ENCODE measurements around the gene DNM2. TPM values are rescaled to one million over a fixed set of nuclear protein-coding genes. Genes with fewer than 3 reads are reported as not detected.

Gene DNM2
- total RNA-seq, 3 donors from 2014 or later = 83.1 to 98.6 (median 84.5) TPM

DNA sequence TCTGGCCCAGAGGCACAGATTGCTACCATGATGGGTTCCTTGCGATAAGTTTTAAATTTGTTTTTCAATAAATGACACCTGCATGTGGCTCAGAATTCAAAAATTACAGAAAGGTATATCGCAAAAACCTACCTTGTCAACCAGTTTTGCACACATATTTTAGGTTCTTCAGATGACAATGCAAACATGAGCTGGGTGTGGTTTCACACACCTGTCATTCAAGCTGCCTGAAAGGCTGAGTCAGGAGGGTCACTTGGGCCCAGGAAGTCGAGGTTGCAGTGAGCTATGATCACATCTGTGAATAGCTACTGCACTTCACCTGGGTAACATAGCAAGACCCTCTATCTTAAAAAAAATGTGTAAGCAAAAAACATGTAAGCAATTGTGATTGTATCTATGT is 56.1 kb downstream of the DNM2 start:
- intact Hi-C loops (cut with DNase I; ENCODE audit: low total_unique reads) = no loop called here
- TF ChIP-seq POLR2A (IDR thresholded peaks at IDR 0.05) (no peak), POLR2AphosphoS5 (IDR thresholded peaks at IDR 0.05) (no peak)
- TF ChIP-seq, protein P1, sequence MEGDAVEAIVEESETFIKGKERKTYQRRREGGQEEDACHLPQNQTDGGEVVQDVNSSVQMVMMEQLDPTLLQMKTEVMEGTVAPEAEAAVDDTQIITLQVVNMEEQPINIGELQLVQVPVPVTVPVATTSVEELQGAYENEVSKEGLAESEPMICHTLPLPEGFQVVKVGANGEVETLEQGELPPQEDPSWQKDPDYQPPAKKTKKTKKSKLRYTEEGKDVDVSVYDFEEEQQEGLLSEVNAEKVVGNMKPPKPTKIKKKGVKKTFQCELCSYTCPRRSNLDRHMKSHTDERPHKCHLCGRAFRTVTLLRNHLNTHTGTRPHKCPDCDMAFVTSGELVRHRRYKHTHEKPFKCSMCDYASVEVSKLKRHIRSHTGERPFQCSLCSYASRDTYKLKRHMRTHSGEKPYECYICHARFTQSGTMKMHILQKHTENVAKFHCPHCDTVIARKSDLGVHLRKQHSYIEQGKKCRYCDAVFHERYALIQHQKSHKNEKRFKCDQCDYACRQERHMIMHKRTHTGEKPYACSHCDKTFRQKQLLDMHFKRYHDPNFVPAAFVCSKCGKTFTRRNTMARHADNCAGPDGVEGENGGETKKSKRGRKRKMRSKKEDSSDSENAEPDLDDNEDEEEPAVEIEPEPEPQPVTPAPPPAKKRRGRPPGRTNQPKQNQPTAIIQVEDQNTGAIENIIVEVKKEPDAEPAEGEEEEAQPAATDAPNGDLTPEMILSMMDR (IDR thresholded peaks at IDR 0.05) = no peak
- Histone ChIP-seq H3K4me1 (peaks cover 0 to 4% of the 10 kb centered on the region in 2 donors), H3K9me3 (no peaks in the 10 kb centered on the region), H3K27ac (no peak overlapping the region), H3K4me3 (no peak overlapping the region), H3K36me3 (peaks cover 9% of the 10 kb centered on the region), H3K27me3 (no peaks in the 10 kb centered on the region)
- no peak for DNase-seq (ENCODE audit: low spot score in 2 of 2)

DNA sequence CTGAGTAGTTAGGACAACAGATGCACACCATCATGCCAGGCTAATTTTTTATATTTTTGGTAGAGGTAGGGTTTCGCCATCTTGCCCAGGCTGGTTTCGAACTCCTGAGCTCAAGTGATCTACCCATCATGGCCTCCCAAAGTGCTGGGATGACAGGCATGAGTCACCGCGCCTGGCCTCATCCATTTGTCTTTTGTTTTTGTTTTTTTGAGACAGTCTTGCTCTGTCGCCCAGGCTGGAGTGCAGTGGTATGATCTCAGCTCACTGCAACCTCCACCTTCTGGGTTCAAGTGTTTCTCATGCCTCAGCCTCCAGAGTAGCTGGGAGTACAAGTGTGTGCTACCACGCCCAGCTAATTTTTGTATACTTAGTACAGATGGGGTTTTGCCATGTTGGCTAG is 57.0 kb downstream of the DNM2 start:
- H3K4me3 ChIP-seq = no peak overlapping the region
- TF ChIP-seq, protein P1 (IDR thresholded peaks at IDR 0.05) = no peak
- H3K36me3 ChIP-seq = peaks cover 9% of the 10 kb centered on the region
- peaks cover 0 to 4% of the 10 kb centered on the region in 2 donors for H3K4me1 ChIP-seq
- no peaks in the 10 kb centered on the region for H3K27me3 ChIP-seq
- DNase-seq (ENCODE audit: low spot score in 2 of 2) = no peak
- no peaks in the 10 kb centered on the region for H3K9me3 ChIP-seq
- intact Hi-C loops (cut with DNase I; ENCODE audit: low total_unique reads) = no loop called here
- H3K27ac ChIP-seq = no peak overlapping the region

DNA sequence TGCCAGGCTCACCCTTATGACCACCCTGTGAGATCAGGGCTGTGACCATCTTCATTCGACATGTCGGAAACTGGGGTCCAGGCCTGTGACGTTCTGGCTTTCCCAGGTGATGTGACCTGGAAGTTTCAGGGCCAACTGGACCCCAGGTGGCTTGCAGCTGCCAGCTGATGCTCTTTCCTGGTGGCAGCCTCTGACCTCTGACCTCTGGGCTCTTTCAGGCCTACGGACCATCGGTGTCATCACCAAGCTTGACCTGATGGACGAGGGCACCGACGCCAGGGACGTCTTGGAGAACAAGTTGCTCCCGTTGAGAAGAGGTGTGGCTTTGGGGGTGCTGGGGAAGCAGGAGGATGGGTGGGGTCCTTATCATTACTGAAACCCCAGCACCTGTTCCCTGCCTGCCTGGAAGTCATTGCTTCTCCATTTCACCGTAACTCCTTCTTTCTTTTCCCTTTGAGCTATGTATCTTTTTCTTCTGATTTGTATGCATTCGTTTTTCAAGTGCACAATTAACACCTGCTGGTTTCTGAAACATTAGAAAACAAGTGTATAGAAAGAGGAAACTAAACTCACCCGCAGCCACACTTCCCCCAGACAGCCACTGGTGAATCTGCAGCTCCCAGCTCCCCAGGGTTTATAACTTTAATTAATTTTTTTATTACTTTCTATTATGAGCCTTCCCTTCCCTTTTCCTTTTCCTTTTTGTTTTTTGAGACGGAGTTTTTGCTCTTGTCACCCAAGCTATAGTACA is 59.2 kb downstream of the DNM2 start:
- TF ChIP-seq, protein P1 (IDR thresholded peaks at IDR 0.05) = no peak
- TF ChIP-seq POLR2AphosphoS5 (IDR thresholded peaks at IDR 0.05) (no peak), POLR2A (IDR thresholded peaks at IDR 0.05) (no peak)
- intact Hi-C loops (cut with DNase I; ENCODE audit: low total_unique reads) = no loop called here
- Histone ChIP-seq H3K27ac (no peak overlapping the region), H3K4me3 (no peak overlapping the region), H3K9me3 (no peaks in the 10 kb centered on the region), H3K4me1 (no peaks in the 10 kb centered on the region), H3K36me3 (peaks cover 13% of the 10 kb centered on the region), H3K27me3 (no peaks in the 10 kb centered on the region)
- no peak for DNase-seq (ENCODE audit: low spot score in 2 of 2)

DNA sequence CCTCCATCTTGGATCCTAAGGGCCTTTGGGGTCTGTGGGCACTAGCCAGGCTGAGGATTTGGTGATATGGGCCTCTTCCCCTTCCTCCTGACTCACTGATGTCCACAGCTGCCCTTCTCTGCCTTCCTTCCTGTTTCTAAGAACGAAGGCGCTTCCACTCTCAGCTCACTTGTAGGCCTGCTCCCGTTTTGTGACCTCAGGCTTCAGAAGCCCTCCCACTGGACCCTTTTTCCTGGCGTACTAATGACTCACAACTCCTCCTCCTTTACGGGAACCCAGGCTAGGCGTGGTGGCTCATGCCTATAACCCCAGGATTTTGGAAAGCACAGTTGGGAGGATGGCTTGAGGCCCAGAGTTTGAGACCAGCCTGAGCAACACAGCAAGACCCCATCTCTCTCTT is 62.5 kb downstream of the DNM2 start:
- H3K36me3 ChIP-seq = peaks cover 18% of the 10 kb centered on the region
- intact Hi-C loops (cut with DNase I; ENCODE audit: low total_unique reads) = no loop called here

DNA sequence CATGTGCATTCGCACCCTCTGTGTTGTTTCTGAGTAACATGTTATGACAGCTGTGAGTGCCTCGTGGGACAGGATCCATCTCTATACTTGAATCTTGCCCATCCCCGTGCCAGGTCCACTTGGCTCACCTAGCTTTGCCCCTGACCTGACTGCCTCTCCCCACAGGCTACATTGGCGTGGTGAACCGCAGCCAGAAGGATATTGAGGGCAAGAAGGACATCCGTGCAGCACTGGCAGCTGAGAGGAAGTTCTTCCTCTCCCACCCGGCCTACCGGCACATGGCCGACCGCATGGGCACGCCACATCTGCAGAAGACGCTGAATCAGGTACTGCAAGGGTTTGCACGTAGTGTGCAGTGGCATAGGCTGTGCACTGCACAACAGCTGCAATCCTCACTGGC is 64.9 kb downstream of the DNM2 start:
- H3K36me3 ChIP-seq = peaks cover 18% of the 10 kb centered on the region
- no peaks in the 10 kb centered on the region for H3K4me1 ChIP-seq
- H3K27me3 ChIP-seq = no peaks in the 10 kb centered on the region
- no peak overlapping the region for H3K4me3 ChIP-seq
- intact Hi-C loops (cut with DNase I; ENCODE audit: low total_unique reads) = no loop called here
- no peak overlapping the region for H3K27ac ChIP-seq
- no peaks in the 10 kb centered on the region for H3K9me3 ChIP-seq
- no peak for DNase-seq (ENCODE audit: low spot score in 2 of 2)
- TF ChIP-seq POLR2AphosphoS5 (IDR thresholded peaks at IDR 0.05) (no peak), POLR2A (IDR thresholded peaks at IDR 0.05) (no peak)
- TF ChIP-seq, protein P1 (IDR thresholded peaks at IDR 0.05) = no peak

More for the DNA sequence above, 62.5 kb downstream of the DNM2 start:
- no peaks in the 10 kb centered on the region for H3K9me3 ChIP-seq
- no peaks in the 10 kb centered on the region for H3K27me3 ChIP-seq
- H3K27ac ChIP-seq = peak overlapping the region; percentile 52 to 93
- no peak overlapping the region for H3K4me3 ChIP-seq
- TF ChIP-seq POLR2AphosphoS5 (IDR thresholded peaks at IDR 0.05) (peak in 1 of 3 donors; percentile 71), POLR2A (IDR thresholded peaks at IDR 0.05) (no peak)
- TF ChIP-seq, protein P1 (IDR thresholded peaks at IDR 0.05) = no peak
- peak in 1 of 2 donors; percentile 24 for DNase-seq (ENCODE audit: low spot score in 2 of 2)
- no peaks in the 10 kb centered on the region for H3K4me1 ChIP-seq
